GM21367 (cell line): Measurements from ENCODE around the gene PARVA.

ENCODE experiments used
- ATAC-seq: cut with Tn5 transposase; IDR thresholded peaks from one replicate; pipeline ENCODE4 v1.9.1; 2021; ENCODE audit not compliant: unreplicated experiment

The PARVA gene

DNA sequence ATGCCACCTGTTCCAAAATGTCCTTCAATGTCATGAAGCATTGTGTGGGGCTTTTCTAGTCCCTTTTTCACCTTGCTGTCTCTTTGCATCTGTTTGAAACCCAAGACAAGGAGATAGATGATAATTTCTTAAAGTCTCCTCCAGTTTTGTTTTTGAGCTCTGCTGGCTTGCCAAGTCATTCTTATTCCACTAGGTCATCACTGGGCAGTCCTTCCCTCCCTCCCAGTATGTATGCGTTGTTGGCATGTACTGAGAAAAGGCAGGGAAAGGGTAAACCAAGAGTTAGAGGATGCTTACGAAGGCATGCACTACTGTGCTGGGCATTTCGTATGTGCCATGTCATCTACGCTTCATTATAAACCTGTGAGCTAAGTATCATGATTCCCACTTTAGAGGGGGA, 78.6 kb downstream of the PARVA start:
- ATAC-seq: no peak

DNA sequence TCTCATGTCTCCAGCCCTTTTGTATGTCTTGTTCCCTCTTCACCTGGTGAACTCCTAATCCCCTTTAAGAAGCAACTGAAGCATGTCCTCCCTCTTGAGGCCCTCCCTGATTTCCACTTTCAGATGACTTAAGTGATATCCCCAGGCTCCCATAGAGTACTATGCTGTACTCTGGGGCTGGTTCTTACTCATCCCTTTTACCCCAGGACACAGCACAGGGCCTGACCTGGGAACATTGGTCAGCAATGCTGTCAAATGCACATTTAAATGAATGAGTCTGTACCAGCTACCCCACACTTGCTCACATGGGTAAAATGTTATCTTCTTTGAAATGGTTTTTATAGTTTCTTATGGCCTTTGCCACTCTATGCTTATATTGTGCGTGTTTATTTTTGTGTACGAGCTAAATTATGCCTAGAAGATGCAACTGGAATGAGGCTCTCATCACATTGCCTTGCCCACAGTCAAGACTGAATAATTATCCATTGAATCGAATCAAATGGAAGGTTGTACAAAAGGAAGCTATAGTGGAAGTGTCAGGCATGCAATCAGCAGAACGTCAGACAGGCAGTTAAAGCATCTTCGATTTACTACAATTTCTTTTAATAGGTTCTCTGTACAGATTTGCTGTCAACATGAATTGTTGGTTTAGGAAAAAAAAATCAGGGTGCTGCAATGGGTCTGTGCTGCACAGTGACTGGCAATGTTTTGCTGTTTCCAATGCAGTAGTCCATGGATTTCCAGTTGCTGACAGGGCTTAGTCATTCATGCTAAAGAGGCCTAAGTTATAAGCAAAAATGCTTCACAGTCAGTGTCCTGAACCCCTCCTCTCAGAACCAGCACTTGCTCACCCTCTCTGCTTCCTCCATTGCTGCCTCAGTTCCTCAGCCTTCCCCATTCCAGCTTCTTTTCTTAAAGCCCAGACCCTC, 79.5 kb downstream of the PARVA start:
- no peak for ATAC-seq

DNA sequence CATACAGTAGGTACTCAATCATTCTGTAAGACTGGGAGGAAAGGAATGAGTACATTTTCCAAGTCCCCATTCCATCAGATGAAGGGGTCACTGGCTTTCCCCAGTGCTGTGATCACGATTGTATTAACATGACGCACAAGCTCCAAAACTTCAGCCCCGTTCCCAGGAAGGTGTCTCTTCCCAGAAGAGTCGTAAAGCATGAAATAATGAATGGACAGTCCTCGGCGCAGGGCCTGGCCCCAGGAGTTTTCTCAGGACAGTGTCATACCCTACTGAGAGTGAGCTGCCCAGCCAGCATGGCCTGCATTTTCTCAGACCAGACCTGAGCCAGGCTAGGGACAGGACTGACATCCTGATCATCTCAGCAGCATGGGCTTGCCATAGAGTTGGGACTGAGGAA, 80.7 kb downstream of the PARVA start:
- ATAC-seq: no peak

DNA sequence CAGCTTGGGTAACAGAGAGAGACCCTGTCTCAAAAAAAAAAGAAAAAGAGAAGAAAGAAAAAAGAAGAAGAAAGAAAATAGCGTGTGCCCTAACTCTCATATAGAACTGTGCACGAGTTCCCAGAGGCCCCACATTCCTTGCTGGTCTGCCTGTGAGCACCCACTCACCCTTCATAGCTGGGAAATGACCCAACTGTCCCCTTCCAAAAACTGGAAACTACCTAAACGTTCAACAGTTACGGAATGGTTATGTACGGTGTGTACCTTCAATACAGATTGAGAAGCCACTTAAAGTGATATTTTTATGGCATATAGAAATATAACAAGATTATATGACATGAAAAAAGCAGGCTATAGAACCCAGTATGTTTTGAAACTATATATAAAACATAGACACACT, 82.0 kb downstream of the PARVA start:
- no peak for ATAC-seq

DNA sequence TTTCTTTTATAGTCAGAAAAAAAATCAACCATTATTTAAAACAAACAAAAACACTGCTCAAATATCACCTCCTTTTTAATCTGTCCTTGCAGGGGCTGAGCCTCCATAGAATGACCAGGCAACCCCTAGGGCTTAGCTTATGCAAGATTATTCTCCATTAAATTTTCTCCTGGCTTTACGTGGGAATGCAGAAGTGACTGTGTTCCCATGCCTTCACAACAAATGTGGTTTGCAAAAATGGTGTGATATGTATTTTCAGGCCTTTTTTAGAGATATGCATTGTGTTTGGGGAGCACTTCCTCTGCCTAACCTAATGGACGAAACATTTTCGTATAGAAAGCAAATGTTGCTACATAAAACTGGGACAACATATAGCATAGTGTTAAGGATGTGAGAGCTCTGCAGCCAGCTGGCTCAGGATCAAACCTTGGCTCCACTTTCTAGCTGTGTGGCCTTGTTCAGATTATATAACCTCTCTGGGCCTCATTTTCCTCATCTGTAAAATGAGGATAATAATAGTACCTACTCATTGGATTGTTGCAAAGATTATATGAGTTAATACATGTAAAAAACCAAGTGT, 82.6 kb downstream of the PARVA start:
- no peak for ATAC-seq

DNA sequence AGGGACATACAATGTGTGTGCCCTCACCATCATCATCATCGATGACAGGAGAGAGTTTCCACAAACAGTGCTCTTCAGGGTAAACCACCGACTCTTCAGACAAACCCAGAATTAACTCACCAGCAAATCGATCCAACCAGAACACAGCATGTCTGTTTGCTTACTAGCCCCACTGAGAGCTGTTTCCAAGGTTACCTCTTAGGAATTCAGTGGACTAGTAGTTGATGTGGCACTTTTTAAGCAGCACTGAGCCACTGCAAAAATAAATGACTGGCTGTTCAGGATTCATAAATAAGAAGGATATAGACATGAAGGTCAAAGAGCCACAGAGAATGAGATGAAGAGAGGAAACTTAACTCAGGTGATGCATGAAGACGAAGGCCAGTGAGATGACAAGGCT, 83.1 kb downstream of the PARVA start:
- no peak for ATAC-seq

DNA sequence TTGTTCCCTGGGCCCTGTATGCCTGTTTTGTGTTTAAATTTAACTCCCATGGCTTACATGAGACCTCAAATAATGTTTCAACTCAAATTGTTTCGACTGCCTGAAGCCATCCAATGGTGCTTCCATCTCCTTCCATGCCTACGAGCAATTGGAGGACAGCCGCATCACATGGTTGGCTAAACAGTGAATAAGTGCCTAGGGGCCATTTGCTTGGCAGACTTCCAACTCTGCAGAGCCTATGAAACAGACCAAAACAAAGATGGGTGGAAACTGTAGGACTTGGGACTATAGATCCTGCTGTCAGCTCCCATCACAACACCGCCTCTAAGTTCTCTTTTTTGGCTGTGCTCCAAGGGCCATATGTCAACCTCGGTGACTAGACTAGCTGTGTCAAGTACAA, 84.1 kb downstream of the PARVA start:
- ATAC-seq: no peak

DNA sequence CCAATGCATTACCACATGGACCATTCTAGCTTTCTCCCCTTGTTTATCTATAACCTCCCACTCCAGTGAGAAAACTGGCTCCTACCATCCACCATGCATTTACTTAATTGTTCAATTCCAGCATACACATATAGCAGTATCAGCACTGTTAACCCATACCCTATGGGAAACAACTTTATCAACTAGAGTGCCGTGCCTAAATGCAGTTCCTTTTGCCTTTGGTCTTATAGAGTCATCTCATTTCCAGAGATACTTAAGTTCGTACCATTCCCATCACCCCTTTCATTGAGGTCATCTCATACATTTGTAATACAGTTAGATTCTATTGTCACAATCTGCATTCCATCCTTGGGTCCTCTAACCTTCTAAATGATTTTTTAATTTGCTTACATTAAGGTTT, 86.9 kb downstream of the PARVA start:
- no peak for ATAC-seq

DNA sequence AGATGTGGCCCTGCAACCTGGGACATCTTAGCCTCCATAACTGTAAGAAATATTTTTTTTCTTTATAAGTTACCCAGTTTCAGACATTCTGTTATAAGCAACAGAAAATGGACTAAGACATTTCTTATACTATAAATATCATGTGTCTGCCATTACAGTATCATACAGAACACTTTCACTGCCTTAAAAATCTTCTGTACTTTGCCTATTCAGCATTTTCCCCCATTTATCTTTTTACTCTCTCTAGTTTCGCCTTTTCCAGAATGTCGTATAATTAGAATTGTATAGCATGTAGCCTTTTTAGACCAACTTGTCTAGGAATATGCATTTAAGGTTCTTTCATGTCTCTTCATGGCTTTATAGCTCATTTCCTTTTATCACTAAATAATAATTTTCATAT, 88.0 kb downstream of the PARVA start:
- no peak for ATAC-seq

DNA sequence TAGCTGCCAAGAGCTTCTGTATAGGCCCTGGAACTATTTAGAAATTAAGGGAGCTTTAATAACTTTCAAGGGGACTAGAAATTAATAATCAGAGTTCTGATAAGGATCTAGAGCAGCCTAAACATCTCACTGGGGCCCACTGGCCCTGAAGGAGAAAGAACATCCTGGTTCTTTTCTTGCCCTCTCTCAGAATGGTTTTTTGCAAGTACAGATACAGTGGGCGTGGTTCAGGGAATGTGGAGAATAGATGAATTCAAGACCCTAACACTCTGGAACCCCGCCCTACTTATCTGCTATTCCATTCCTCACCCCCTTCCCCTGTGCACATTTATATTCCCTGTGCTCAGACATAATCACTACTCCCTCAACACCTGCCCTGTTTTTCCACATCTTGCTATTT, 90.2 kb downstream of the PARVA start:
- no peak for ATAC-seq

DNA sequence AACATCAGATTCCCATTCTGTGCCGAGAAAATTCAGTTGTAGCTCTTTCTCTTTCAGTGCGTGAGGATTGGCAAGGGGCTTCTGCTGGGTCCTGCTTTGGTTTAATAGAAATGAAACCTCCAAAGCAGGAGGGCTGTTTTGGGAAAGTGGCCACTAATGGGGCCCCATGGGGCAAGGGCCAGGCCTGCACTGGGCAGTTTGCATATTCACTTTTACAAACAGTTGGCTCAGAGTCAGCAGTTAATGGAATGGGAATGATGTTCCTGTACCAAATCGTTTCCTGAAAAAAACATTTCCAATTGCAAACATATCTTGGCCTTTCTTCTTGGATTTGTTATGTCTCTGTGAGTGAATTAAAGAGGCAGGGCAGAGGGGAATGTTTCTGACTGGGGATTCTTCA, 92.1 kb downstream of the PARVA start:
- ATAC-seq: no peak

DNA sequence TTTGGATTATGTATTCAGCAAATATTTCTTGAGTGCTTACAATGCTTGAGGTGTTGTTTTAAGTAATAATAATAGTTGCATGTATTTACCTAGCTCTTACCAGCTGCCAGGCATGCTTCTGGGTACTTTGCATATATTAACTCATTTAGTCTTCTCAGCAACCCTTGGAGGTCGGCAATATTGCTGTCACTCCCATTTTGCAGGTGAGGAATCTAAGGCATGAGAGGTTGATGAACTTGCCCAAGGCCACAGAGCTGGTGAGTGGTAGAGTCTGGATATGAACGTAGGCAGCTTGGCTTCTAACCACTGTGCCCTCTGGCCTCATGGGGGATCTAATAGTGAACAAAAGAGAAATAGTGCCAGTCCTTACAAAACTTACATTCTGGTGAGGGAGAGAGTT, 92.9 kb downstream of the PARVA start:
- ATAC-seq: no peak

DNA sequence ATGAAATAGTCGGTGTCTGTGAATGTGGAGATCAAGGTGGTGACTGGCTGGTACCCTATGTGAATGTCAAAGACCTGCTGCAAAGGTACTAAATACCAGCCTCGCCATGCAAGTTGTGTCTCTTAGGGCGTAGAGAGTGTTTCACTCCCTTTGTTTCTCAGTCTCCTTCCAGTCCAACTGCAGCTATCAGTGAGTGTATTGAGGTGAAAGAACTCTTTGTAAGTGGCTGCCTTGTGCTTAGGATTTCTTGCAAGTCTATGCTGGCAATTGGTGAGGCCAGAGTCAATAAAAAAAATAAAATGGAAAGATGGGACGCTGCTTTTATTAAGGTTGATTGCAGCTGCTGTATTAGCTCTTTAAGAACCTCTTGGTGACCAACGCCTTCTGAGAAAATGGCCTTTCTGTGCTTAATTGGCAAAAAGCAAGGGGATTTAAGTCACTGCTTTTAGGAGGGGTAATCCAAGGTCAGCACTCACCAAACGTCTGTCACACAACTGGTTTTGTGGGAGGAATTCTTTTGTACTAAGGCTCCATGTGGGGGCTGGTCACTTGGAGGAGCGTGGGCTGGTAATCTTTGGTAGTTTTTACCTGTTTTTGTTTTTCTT, 95.1 kb downstream of the PARVA start:
- ATAC-seq: no peak

DNA sequence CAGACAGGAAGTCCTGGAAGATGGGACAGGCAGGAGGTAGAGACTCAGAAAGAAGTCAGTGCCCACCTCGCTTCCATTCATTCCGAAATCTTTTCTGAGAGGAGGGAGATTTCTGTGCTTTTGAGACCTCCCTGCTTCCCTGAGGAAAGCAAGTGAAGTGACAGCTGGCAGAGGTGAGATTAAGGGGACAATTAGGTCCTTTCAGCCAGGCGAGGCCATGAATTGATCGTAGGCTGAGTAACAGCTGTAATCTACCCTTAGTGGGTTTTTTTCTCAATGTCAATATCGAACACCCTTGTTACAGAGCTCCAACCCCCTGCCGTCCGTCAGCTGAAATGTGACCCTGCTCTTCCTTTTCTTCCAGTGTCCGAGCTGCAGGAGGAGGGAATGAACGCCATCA, 96.0 kb downstream of the PARVA start:
- no peak for ATAC-seq

DNA sequence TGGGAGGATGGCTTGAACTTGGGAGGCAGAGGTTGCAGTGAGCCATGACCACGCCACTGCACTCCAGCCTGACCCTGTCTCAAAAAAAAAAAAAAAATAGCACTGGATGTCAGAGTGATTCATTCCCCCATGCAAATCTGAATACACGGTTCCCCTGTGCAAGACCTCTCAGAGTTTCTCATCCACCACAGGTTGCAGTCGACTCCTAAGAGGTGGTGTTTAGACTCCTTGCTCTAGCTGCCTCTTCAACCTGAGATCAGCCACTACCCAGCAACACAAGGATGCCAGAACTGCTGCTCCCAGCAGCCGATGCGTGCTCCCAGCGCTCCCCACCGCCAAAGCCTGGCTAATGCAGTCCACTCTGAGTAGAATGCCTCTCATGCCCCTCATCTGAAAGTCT, 97.5 kb downstream of the PARVA start:
- ATAC-seq: no peak

DNA sequence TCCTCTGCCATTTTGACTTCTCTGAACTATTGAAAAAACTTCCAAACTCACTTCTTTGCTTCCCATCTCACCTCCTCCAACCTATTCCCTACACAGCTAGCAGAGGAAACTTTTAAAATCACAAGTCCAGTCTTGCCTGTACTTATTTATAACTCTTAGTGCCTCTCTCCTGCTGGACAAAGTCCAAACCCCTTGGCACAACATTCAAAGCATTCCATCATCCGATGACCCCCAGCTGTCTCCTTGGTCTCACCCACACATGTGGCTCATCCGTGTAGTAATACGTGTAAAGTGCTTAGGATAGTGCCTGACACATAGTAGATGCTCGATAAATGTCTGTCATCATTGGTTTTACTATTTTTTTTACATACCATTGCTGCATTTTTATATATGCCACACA, 101.4 kb downstream of the PARVA start:
- no peak for ATAC-seq

DNA sequence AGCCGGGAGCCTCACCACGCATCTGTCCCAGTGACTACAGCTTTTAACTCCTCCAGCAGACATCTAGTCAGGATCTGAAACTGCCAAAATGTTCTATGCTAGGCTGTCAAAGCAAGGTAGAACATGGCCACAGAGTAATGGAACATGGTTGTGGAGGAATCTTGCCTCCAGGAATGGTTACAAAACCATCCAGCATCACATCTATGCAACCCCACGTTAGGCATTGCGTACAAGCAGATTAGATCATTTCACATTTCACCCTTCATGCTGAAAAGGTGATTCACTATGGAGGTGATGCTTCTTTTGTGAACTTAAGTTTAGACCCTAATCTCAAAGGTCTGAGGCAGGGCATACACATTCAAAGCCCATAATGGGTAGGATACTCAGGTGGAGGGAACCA, 103.0 kb downstream of the PARVA start:
- no peak for ATAC-seq

DNA sequence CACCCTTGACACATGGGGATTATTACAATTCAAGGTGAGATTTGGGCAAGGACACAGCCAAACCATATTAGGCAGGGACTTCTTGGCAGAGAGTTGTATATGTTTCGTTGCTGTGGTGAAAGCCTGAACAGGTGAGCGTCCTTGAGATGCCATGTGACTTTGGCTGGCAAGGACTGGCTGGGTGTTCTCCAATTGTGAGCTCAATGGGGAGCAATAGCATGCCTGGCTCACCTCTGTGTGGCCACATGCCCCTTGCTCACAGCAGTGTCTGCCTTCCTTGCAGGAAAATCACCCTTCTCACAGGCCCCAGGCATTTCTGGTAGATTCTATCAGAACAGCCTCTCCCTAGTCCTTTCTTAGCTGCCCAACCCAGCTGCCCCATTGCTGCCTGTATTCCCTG, 105.5 kb downstream of the PARVA start:
- ATAC-seq: no peak

DNA sequence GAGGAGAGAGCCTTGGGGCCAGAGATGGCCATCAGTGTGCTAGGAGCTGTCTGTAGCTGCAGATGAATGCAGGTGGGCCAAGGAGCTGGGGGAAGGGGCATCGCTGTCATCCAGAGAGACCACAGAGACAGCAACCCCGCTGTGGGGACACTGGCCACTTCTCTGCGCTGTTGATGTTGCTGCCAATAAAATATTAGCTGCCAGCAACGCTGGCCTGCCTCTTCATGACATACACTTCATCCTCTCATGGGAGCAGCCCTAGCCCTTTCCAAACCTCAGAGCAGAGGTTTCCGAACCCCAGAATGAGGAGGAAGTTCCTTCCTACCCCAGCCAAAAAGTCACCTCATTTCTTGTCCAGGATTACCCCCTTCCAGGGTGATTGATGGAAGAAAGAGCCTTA, 106.2 kb downstream of the PARVA start:
- no peak for ATAC-seq

DNA sequence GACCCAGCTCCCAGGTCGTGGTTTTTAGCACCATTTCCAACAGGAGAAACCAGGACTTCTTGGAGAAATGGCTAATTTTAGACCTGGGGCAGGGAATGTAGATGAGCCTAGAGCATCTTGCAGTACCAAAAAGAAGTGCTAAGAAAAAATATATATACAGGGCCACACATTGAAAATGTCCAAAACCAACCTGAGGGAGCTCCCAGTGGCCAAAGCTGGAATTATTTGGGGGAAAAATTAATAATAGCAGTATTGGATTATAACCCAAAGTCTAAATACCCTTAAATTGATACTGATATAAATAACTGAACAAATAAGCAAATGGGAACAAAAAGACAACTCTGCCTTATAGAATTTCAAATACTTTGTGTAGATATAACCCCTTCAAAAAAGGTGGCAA, 108.0 kb downstream of the PARVA start:
- no peak for ATAC-seq

DNA sequence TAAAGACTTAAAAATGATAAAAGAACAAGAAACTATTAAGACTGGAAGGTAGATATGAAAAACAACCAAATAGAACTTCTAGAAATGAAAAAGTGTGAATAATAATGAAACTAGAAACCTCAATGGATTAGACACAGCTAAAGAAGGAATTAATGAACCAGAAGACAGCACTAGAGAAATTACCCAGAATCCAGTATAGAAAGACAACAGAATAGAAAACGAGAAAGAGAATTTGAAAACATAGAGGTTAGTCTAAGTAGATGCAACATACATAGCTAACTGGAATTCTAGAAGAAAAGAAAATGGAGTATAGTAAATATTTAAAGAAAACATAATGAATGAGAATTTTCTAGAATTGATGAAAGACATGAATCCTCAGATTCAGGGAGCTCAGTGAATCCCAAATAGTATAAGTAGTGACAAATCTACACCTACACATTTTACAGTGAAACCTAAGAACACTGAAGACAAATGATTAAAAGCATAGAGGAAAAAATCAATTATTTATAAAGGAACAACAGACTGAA, 111.9 kb downstream of the PARVA start:
- no peak for ATAC-seq

DNA sequence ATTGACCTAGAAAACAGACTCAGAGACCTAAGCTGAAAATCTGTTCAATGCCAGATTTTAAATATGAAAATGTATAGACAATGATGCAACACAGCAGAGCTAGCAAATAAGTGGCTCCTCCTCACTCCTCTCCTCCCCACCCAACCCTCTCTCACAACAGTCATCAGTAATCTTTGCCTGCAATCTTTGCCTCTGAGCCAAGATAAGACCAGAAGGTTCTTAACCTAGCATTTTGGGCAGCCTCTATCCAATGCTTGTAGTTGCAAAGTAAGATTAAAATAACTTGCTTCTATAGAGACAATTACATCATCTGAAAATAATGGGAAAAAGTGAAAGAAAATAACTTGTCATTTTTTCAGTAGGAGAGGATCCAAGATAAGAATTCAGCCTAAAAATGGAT, 117.3 kb downstream of the PARVA start:
- ATAC-seq: no peak
